Measurements from ENCODE around the gene PHF20. TPM values are rescaled to one million over a fixed set of nuclear protein-coding genes. Genes with fewer than 3 reads are reported as not detected.
"Not testable (repeated sequence)": the region's sequence is repeated elsewhere in the genome, so short reads cannot be mapped to it uniquely, and the experiment has no call there.

Gene PHF20
- 21.9 and 28.9 TPM in 2 replicates for total RNA-seq (2014; rRNA removed; shearing (Covaris generic))

DNA sequence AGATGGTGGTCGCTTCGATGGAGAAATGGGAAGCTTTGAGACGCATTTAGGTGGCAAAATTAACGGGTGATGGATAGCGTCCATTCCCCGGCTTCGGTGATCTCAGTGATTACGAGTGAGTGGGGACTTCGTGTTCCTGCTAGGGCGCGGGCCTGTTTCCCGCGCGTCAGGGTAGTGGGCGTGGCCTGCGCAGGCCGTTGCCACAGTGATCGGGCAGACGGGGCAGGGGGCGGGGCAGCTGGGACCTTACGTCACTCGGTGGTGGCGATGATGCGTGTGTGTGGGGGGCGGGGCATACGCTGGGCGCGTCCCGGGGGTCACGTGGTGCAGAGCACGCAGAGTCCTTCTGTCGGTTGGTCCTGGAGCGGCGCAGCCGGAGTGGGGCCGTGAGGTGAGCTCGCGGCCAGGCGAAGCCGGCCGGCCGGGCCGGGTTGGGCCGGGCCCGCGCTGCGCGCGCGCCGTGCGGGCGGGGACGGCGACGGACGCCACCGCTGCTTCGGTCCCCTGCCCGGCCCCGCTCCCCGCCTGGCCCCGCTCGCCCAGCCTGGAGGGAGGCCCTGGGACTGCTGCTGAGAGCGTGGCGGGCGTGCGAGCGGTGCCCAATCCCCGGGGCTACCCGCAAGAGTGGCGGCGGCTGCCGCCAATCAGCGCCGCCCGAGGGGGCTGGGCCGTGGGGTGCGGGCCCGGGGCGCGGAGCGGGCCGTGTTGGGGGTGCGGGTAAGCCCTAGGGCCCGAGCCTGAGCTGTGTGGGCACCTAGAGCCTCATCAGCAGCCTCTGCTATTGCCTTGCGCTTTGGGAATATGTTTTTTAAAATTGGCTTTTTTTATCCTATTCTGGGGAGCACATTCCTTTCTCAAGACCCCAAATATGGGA is at the start of gene PHF20:
Gene PHF20, plus strand, starts transcription at position 327 of the 874 bp plus-strand sequence. CDS start 29,508 bp downstream, outside the sequence.
- DNase-seq (ENCODE audit: low spot score) = peak; percentile 91

DNA sequence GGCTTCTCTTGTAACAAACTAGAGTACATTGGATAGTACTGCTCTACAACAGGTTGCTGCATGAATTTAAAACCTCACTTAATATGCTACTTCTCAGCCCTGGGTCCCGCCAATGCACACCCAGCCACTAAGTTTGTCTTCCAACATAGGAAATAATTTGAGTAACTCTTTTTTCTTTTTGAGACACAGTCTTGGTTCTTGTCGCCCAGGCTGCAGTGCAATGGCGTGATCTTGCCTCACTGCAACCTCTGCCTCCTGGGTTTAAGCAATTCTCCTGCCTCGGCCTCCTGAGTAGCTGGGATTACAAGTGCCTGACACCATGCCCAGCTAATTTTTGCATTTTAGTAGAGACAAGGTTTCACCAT is 48.6 kb upstream of the PHF20 start:
- DNase-seq (ENCODE audit: low spot score) = not testable (repeated sequence)

DNA sequence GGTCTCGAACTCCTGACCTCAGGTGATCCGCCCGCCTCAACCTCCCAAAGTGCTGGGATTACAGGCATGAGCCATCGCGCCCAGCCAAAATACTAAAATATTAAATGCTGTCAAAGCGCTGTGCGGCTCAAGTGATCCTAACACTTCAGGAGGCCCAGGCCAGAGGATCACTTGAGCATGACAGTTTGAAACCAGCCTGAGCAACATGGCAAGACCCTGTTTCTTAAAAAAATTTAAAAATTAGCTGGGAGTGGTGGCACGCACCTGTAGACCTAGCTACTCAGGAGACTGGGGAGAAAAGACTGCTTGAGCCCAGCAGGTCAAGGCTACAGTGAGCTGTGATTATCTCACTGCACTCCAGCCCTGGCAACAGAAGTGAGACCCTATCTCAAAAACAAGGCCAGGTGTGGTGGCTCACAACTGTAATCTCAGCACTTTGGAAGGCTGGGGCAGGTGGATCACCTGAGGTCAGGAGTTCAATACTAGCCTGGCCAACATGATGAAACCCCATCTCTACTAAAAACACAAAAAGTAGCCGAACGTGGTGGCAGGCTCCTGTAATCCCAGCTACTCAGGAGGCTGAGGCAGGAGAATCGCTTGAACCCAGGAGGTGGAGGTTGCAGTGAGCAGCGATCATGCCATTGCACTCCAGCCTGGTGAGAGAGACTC is 48.0 kb upstream of the PHF20 start:
- DNase-seq (ENCODE audit: low spot score) = not testable (repeated sequence)

DNA sequence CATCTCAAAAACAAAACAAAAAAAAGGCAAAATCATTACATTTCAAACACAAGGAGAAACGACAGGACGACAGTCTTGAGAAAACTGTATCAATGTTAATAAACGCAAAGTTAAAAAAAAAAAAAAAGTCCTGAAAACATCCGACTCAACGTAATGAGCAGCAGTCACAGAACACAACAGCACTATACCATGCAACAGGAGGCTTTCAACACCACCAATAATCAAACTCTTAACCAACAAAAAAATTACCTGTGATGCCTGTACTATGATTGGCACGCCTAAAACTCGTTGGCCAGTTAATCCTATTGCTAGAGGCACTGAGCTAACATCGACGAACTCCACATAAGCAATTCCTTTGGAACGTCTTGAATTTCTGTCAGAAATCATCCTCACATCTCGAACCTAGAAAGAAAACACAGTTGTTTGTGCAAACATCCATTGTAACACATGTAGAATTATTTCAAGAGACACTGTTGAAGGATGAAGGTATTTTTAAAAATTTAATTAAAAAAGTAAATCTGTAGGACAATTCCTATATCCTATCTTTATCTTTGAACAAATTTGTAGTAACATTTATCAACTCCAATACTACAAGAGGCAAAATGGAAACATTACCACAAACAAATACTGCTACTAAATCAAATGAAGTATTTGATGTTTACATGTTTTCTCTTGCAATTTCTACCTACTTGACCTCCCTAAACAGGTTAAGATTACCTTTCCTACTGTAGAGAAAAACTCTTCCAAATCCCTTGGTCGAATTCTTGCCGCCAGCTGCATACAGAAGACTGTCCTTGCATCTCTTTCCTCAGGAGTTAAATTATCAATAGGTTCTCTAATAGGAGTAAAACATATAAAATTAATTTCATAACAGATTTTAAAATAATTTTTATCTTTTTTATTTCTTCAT is 47.2 kb upstream of the PHF20 start:
- DNase-seq (ENCODE audit: low spot score) = no peak

DNA sequence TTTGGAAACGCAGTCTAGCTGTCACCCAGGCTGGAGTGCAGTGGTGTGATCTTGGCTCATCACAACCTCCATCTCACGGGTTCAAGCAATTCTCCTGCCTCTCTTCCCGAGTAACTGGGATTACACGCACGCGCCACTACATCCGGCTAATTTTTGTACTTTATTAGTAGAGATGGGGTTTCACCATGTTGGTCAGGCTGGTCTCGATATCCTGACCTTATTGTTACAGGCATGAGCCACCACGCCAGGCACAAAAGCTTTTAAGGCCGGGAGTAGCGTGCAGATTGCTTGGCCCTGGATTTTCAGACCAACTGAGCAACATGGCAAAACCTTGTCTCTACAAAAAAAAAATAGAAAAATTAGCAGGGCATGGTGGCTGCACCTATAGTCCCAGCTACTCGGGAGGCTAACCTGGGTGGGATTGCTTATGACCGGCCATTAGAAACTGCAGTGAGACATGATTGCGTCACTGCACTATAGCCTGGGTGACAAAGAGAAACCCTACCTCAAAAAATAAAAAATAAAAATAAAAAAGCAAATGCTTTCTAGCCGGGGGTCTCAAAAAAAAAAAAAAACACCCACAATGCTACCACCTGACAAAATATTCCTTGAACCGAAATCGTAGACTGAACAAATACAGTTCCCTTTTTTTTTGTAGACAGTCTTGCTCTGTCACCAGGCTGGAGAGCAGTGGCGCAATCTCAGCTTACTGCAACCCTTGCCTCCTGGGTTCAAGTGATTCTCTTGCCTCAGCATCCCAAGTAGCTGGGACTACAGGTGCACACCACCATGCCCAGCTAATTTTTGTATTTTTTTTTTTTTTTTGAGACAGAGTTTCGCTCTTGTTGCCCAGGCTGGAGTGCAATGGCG is 44.7 kb upstream of the PHF20 start:
- no peak for DNase-seq (ENCODE audit: low spot score)

DNA sequence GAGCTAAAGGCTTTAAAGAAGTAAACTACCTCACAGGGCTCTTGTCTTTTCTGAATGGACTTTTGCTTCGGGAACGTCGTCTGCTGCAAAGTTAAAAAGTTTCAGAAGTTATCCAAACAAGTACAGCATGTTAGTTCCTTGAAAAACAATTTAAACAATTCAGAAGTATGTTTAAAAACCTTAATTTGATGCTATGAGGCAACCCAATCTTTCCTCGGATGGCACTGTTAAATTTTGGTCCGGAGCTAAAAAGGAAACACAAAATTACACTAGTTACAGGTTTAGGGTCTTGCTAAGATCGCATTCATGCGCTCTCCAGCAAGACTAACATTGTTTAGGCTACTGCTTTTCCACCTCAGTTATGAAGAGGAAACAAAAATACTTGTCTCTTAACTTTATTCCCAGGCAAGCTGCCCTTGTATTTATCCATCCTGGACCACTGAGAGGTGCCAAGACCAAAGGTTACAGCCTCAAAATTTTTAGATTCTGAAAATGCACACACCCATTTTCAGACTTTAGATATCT is 42.5 kb upstream of the PHF20 start:
- no peak for DNase-seq (ENCODE audit: low spot score)

DNA sequence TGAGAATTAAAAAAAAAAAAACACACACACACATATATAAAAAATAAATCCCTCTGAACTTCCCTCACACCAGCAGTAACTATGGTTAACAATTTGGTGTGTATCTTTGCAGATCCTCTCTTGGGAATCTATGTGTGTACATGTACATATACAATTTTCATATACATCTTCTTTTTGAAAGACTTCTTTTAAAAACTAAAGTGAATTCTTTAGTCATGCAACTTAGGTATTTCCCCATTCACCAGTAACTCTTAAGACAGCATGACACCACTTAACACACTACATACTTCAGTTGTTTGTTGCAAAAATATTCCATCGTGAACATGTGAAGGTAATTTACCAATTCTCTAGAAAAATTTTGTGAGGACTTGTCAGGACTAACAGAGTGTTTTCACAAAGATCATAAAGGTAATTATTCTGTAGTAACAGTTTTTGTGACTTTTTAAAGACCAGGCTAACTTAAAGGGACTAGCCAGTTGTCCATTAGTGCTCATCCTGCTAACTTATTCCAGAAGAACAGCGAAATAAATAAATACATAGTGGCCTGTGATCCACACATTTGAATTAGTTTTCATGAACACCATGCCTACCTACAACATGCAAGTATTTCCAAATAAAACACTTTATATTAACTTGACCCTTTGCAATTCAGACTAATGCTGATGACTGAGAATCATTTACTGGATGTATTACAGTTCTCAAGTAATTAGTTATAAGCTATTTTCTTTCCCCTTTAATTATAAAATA is 41.8 kb upstream of the PHF20 start:
- DNase-seq (ENCODE audit: low spot score) = no peak

DNA sequence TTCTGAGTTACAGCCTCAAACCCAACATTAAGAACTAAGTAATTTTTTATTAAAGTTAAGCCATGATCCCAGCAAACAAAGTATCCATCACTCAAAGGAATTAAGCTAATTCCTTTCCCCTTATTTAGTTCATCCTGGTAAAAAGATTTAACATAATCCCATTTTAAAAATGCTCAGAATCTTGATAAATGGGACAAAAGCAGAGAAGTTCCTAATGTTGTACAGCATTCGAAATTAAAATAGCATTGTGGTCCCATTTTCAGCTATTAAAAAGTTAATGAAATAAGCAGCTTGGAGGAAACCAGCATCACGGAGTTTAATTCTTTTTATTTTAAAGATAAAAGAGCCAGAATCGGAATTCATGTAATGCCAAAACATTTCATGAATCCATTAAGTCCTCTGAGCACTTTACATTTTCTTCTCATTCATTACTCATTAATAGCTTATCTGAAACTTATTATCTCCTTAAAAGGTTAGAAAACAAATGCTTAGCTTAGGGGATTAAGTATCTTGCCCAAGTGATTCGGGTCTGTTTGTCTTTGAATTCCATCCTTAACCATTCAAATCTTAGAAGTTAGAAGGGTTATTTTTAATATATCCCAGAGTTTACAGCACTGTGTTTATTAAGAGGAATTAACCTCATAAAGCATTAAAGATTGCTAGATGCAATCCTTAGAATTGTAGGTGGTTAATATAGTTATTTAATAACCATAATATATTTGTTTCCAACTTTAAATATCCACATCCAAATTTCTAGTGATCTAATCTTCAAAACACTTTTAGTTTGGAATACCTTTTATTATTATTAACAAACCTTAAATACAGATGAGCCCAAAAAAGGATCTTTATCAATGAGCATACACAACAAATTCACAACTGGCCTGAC is 41.0 kb upstream of the PHF20 start:
- no peak for DNase-seq (ENCODE audit: low spot score)

DNA sequence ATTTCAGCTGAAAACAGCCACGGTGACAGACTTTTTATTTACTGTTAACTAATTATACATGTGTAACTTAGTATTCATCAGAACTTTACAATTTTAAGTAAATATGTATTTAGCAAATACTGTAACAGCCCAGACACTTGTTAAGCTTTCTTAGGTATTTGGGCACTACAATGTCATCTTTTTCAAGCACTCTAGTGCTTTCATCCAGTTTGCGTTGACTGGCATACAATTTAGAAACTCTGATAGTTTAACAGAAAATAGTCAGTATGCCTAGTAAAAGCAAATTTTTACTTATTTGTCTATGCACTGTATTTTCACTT is 40.4 kb upstream of the PHF20 start:
- DNase-seq (ENCODE audit: low spot score) = no peak

DNA sequence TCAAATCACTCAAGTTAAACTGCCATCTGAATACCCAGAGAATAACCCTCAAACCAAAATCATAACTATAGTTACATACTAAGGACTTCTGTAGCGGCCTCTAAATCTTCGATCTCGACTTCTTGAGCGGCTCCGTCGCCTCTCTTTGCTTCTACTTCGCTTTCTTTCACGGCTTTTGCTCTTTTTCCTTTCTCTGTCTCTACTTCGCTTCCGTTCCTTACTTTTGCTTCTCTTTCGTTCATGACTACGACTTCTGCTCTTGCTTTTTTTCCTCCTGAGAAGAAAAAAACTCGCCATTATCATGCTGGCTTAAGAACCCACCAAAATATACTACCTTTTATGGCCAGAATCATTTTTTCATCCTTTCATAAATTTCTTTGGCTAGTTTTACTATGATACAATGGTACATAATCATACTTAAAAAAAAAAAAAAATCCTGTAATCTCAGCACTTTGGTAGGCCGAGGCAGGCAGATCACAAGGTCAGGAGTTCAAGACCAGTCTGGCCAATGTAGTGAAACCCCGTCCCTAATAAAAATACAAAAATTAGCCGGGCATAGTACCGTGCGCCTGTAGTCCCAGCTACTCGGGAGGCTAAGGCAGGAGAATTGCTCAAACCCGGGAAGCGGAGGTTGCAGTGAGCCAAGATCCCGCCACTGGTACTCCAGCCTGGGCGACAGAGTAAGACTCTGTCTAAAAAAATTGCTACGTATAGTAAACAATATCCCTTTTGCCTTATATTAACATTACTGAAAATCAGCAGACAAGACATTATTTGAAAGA is 39.8 kb upstream of the PHF20 start:
- no peak for DNase-seq (ENCODE audit: low spot score)

DNA sequence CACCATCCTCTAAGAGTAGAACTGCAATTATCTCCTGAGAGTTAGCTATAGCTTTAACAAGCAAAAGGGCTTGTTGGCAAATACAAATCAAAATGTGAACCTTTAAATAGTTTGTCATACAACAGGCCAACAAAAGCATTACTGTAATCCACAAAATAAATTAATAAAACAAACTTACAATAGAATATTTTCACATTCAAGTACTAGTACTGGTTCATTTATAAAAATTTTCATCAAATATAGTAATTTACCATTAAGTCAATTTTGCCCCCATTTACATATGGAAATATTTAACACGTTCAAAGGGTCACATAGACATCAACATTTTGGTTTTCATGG is 39.2 kb upstream of the PHF20 start:
- no peak for DNase-seq (ENCODE audit: low spot score)

DNA sequence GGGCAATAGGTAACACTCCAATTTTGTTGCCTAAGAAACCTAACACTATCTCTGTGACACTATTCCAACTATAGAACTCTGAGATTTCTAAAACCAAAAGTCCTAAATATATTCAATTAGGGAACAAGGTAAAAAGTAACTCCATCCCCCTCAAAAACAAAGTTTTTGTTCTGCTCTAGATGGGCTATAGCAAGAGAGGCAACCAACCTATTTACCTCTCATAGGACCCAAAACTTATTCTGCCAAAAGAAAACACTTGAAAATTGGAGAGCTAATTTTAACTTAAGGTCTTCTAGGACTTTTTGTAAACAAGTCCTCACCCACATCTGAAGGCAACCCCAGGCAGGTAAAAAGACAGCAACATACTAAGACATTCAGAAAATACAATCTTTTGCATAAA is 37.4 kb upstream of the PHF20 start:
- DNase-seq (ENCODE audit: low spot score) = no peak

DNA sequence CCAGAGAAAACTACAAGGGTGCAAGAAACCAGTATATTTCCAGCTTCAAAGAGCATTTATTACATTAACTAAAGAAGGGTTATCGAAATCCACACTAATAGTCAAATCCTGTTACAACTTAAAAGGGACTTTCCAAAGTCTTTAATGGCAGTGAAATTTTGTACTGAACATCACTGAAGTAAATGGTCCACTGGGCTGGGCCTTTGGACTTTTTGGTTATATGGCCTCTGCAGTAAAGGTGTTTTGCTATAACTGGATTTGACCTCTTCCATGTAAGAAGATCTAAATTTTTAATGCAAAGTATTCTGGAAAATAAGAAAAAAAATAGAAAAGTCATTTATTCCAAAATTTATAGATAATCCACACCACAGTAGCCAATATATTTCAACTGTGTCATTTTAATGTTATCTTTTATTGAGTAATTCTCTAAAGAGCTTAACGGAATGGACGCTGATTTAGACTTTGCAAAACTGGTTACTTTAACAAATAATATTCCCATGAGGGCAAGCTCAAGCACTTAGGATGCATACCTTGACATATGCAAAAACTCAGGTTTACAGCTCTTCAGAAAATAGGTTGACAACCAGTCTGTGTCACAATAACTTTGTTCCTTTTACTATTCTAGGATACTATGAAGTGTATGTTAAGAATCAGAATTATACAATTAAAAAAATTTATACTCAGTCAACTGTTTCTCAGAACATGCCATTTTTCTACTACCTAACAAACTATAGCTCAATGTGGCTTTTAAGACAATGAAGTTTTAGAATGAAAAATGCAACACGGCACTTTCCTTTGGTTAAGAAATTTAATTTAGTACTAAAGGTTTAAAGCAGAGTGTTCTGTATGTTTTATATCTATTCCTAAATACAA is 36.8 kb upstream of the PHF20 start:
- no peak for DNase-seq (ENCODE audit: low spot score)

DNA sequence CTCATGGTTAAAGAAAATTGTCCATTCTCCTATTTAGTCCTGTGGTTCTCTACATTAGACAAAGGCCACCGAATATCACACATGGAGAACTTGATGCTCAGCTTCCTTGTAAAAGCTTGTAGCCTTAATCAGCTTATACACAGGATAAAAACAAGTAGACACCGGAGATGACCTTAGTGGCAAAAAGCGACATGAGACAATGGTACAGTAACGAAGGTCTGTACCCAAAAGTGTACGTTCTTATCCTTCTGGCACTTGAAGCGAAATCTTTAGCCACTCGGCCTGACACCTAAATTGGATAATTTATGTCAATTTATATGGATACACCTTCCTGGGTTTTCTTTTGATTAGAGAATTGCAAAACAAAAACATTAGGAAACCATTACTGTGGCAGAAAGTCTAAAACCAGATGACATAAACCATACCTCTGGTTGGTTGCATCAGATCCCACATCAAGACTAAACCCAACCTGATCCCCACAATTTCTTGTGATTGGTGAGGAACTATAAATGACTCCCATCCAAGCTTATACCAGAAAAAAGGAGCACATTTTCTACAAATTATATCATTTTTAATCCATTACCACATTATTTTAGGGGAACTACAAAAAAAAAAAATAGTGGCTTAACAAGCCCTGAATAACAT is 35.9 kb upstream of the PHF20 start:
- DNase-seq (ENCODE audit: low spot score) = no peak

DNA sequence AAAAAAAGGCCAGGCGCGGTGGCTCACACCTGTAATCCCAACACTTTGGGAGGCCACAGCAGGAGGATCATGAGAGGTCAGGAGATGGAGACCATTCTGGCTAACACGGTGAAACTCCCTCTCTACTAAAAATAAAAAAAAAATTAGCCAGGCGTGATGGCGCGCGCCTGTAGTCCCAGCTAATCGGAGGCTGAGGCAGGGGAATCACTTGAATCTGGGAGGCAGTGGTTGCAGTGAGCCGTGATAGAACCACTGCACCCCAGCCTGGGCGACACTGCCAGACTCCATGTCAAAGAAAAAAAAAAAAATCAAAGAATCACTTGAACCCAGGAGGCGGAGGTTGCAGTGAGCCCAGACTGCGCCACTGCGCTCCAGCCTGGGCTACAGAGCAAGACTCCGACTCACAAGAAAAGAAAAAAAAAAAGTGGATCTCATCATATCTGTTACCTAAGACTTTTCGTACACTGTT is 33.9 kb upstream of the PHF20 start:
- no peak for DNase-seq (ENCODE audit: low spot score)

DNA sequence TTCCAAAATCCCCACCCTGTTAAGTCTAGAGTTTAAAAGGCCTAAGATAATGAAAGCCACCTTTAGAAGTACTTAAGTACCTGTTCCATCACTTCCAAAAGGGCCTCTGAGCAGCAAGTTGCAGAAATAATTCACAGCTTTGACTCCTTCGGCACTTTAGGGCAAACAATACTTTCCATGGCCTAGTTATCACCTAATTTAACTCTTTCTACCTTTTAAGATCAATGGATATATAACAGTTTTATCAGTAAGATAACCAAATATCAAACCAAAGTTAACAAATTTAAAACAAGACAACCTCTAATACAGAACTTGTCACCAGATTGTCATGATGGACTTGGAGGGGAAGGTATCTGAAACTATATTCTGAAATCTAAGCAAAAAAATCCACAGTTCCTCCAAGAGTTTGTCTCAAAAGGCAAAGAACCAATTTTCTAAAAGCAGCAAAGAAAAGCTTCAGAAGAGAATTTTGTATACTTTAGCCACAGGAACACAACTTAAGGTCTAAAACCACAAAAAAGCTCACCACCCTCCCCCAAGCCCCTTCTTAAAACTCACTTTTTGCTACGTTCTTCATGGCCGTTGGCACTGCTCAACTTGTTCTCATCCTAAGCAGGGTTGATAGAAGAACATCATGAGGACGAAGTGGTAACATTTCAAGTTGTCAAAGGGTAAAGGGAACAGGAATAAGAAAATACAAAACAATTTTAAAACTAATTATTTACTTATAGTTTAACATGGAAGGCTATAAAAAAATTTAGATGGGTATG is 33.2 kb upstream of the PHF20 start:
- no peak for DNase-seq (ENCODE audit: low spot score)

Measured in A172 (cell line).